ENCODE measurements around the gene DDI1.

DDI1 gene

GRCh38 chr11:104024572-104024971 is 11.9 kb upstream of the DDI1 start:
- H3K27ac ChIP-seq (ENCODE audit: low read length) = no peak overlapping the region
- H3K4me3 ChIP-seq (ENCODE audit: low read depth in 1 of 2, low read length in 2 of 2) = no peak overlapping the region
- ATAC-seq (ENCODE audit: insufficient read depth, low read depth) = no peak

GRCh38 chr11:104028476-104029263 is 7.8 kb upstream of the DDI1 start:
- H3K27ac ChIP-seq (ENCODE audit: low read length) = no peak overlapping the region
- H3K4me2 ChIP-seq (ENCODE audit: insufficient read depth, low read length) = no peak overlapping the region
- H2AFZ ChIP-seq (ENCODE audit: low read depth, low read length) = no peak overlapping the region
- H3K79me2 ChIP-seq (ENCODE audit: insufficient read depth, low read length) = no peaks in the 10 kb centered on the region
- TF ChIP-seq EZH2 (IDR thresholded peaks at IDR 0.05; ENCODE audit: borderline replicate concordance, low read depth, low read length, severe bottlenecking) = no peak
- no peaks in the 10 kb centered on the region for H3K9me3 ChIP-seq (ENCODE audit: insufficient read depth, low read length, severe bottlenecking)
- H3K36me3 ChIP-seq (ENCODE audit: insufficient read depth, low read length) = no peaks in the 10 kb centered on the region
- no peaks in the 10 kb centered on the region for H4K20me1 ChIP-seq (ENCODE audit: insufficient read depth, low read length)
- no peak for ATAC-seq (ENCODE audit: insufficient read depth, low read depth)
- H3K4me3 ChIP-seq (ENCODE audit: low read depth in 1 of 2, low read length in 2 of 2) = no peak overlapping the region
- no peak for DNase-seq
- H3K4me1 ChIP-seq (ENCODE audit: insufficient read depth, low read length) = no peaks in the 10 kb centered on the region
- no peak overlapping the region for H3K9ac ChIP-seq (ENCODE audit: low read depth, low read length)
- no peaks in the 10 kb centered on the region for H3K27me3 ChIP-seq (ENCODE audit: insufficient read depth, low read length, poor library complexity)

More at GRCh38 chr11:104024572-104024971, 11.9 kb upstream of the DDI1 start:
- Histone ChIP-seq H2AFZ (ENCODE audit: low read depth, low read length) (no peak overlapping the region), H3K4me2 (ENCODE audit: insufficient read depth, low read length) (no peak overlapping the region), H3K79me2 (ENCODE audit: insufficient read depth, low read length) (no peaks in the 10 kb centered on the region), H3K9ac (ENCODE audit: low read depth, low read length) (no peak overlapping the region), H3K27me3 (ENCODE audit: insufficient read depth, low read length, poor library complexity) (no peaks in the 10 kb centered on the region), H3K4me1 (ENCODE audit: insufficient read depth, low read length) (no peaks in the 10 kb centered on the region), H4K20me1 (ENCODE audit: insufficient read depth, low read length) (no peaks in the 10 kb centered on the region), H3K9me3 (ENCODE audit: insufficient read depth, low read length, severe bottlenecking) (no peaks in the 10 kb centered on the region), H3K36me3 (ENCODE audit: insufficient read depth, low read length) (no peaks in the 10 kb centered on the region)
- TF ChIP-seq CTCF (IDR thresholded peaks at IDR 0.05; ENCODE audit: borderline replicate concordance, extremely low read depth, low read length, poor library complexity, severe bottlenecking) = no peak
- DNase-seq = no peak

GRCh38 chr11:104033134-104033533 is 3.3 kb upstream of the DDI1 start:
- DNase-seq (no peak), ATAC-seq (ENCODE audit: insufficient read depth, low read depth) (no peak)
- Histone ChIP-seq H3K4me1 (ENCODE audit: insufficient read depth, low read length) (no peaks in the 10 kb centered on the region), H3K27ac (ENCODE audit: low read length) (no peak overlapping the region), H3K4me3 (ENCODE audit: low read depth in 1 of 2, low read length in 2 of 2) (no peak overlapping the region), H2AFZ (ENCODE audit: low read depth, low read length) (no peak overlapping the region), H3K79me2 (ENCODE audit: insufficient read depth, low read length) (no peaks in the 10 kb centered on the region), H3K4me2 (ENCODE audit: insufficient read depth, low read length) (no peak overlapping the region), H3K9ac (ENCODE audit: low read depth, low read length) (no peak overlapping the region), H3K36me3 (ENCODE audit: insufficient read depth, low read length) (no peaks in the 10 kb centered on the region), H4K20me1 (ENCODE audit: insufficient read depth, low read length) (no peaks in the 10 kb centered on the region), H3K9me3 (ENCODE audit: insufficient read depth, low read length, severe bottlenecking) (no peaks in the 10 kb centered on the region), H3K27me3 (ENCODE audit: insufficient read depth, low read length, poor library complexity) (no peaks in the 10 kb centered on the region)
- TF ChIP-seq EZH2 (IDR thresholded peaks at IDR 0.05; ENCODE audit: borderline replicate concordance, low read depth, low read length, severe bottlenecking) (no peak), CTCF (IDR thresholded peaks at IDR 0.05; ENCODE audit: borderline replicate concordance, extremely low read depth, low read length, poor library complexity, severe bottlenecking) (no peak)

- Histone ChIP-seq H4K20me1 (ENCODE audit: insufficient read depth, low read length) (no peaks in the 10 kb centered on the region), H3K9ac (ENCODE audit: low read depth, low read length) (no peak overlapping the region), H3K79me2 (ENCODE audit: insufficient read depth, low read length) (no peaks in the 10 kb centered on the region), H3K9me3 (ENCODE audit: insufficient read depth, low read length, severe bottlenecking) (no peaks in the 10 kb centered on the region), H3K27me3 (ENCODE audit: insufficient read depth, low read length, poor library complexity) (no peaks in the 10 kb centered on the region), H3K4me1 (ENCODE audit: insufficient read depth, low read length) (no peaks in the 10 kb centered on the region), H3K27ac (ENCODE audit: low read length) (no peak overlapping the region), H2AFZ (ENCODE audit: low read depth, low read length) (no peak overlapping the region), H3K4me3 (ENCODE audit: low read depth in 1 of 2, low read length in 2 of 2) (no peak overlapping the region), H3K36me3 (ENCODE audit: insufficient read depth, low read length) (no peaks in the 10 kb centered on the region), H3K4me2 (ENCODE audit: insufficient read depth, low read length) (no peak overlapping the region)
- no peak for TF ChIP-seq EZH2 (IDR thresholded peaks at IDR 0.05; ENCODE audit: borderline replicate concordance, low read depth, low read length, severe bottlenecking)
- no peak for TF ChIP-seq CTCF (IDR thresholded peaks at IDR 0.05; ENCODE audit: borderline replicate concordance, extremely low read depth, low read length, poor library complexity, severe bottlenecking)
- ATAC-seq (ENCODE audit: insufficient read depth, low read depth) (no peak), DNase-seq (no peak)
Measured at GRCh38 chr11:104033561-104033960, 2.9 kb upstream of the DDI1 start.

All from DND-41 (cell line).